HEK293 (cell line): Measurements from ENCODE around the gene SERTAD4.

Experiments
- CTCF ChIA-PET: fragments of 350-600 bp; formaldehyde crosslinking; extraction: SDS; loops from one replicate; lab custom pipeline; 2021; ENCODE audit warnings: antibody characterized with exemption; lab: Yijun Ruan, JAX
- POLR2A ChIA-PET: fragments of 300-600 bp; formaldehyde crosslinking; extraction: SDS; loops from one replicate; lab custom pipeline; 2020; ENCODE audit warnings: antibody characterized with exemption, inconsistent platforms; lab: Yijun Ruan, JAX
- H3K27ac ChIP-seq: fragments of 200-500 bp; sonication (Bioruptor generic); 2 replicates; pipeline ENCODE4 v1.5.1; 2014; ENCODE audit warnings: low read depth, low read length, control low read depth, inconsistent platforms; ENCODE audit errors: extremely low read depth
- H3K36me3 ChIP-seq, 2 experiments: fragments of 200-500 bp in 1 of 2; sonication (Bioruptor generic) in 1 of 2; 1 replicate in 1 of 2; 2 replicates in 1 of 2; pipeline ENCODE4 v1.5.1; 2014 to 2017; ENCODE audit warnings: inconsistent platforms in 2 of 2, low read length in 2 of 2; ENCODE audit not compliant: control insufficient read depth in 2 of 2, insufficient read depth in 1 of 2
- H3K4me1 ChIP-seq: fragments of 200-500 bp; sonication (Bioruptor generic); 2 replicates; pipeline ENCODE4 v1.5.1; 2014; ENCODE audit warnings: mild to moderate bottlenecking, low read length, inconsistent platforms; ENCODE audit not compliant: control insufficient read depth, insufficient read depth
- H3K4me3 ChIP-seq: 2 replicates; pipeline ENCODE4 v1.5.1; 2011; ENCODE audit warnings: low read depth, mild to moderate bottlenecking, control low read depth, low read length, moderate library complexity
- H3K9me3 ChIP-seq: fragments of 200-500 bp; sonication (Bioruptor generic); 2 replicates; pipeline ENCODE4 v1.5.1; 2014; ENCODE audit warnings: low read depth, low read length, inconsistent platforms; ENCODE audit not compliant: control insufficient read depth, insufficient read depth
- BCL11A ChIP-seq: fragments of 450-650 bp; formaldehyde crosslinking; IDR thresholded peaks from 2 replicates; pipeline ENCODE4 v1.5.1; 2016; ENCODE audit warnings: low read depth, missing biosample characterization, missing genetic modification characterization
- GLIS1 ChIP-seq: fragments of 450-650 bp; formaldehyde crosslinking; IDR thresholded peaks from 2 replicates; pipeline ENCODE4 v1.5.1; 2016; ENCODE audit warnings: missing biosample characterization, missing genetic modification characterization
- IKZF3 ChIP-seq: fragments of 450-650 bp; IDR thresholded peaks from 2 replicates; pipeline ENCODE4 v1.5.0; 2018; ENCODE audit warnings: missing biosample characterization, mild to moderate bottlenecking, missing genetic modification characterization, moderate library complexity
- MEIS1 ChIP-seq: sonication (generic); formaldehyde crosslinking; IDR thresholded peaks from 2 replicates; pipeline ENCODE4 v1.8.1; 2022; ENCODE audit warnings: missing genetic modification reagents, mild to moderate bottlenecking, borderline replicate concordance
- MZF1 ChIP-seq: fragments of 450-650 bp; formaldehyde crosslinking; IDR thresholded peaks from 2 replicates; pipeline ENCODE4 v1.5.1; 2017; ENCODE audit warnings: missing biosample characterization, missing genetic modification characterization, borderline replicate concordance
- PRDM1 ChIP-seq: fragments of 450-650 bp; formaldehyde crosslinking; IDR thresholded peaks from 2 replicates; pipeline ENCODE4; 2016; ENCODE audit warnings: missing biosample characterization, missing genetic modification characterization
- PRDM6 ChIP-seq: fragments of 450-650 bp; formaldehyde crosslinking; IDR thresholded peaks from 2 replicates; pipeline ENCODE4 v1.5.1; 2017; ENCODE audit warnings: missing biosample characterization, missing genetic modification characterization
- SALL2 ChIP-seq: fragments of 450-650 bp; formaldehyde crosslinking; IDR thresholded peaks from 2 replicates; pipeline ENCODE4 v1.5.0; 2017; ENCODE audit warnings: missing biosample characterization, mild to moderate bottlenecking, missing genetic modification characterization, borderline replicate concordance
- ZIC2 ChIP-seq: fragments of 450-650 bp; formaldehyde crosslinking; IDR thresholded peaks from 2 replicates; pipeline ENCODE4 v1.5.1; 2016; ENCODE audit warnings: missing biosample characterization, missing genetic modification characterization
- ZNF16 ChIP-seq: fragments of 450-650 bp; formaldehyde crosslinking; IDR thresholded peaks from 2 replicates; pipeline ENCODE4 v1.5.1; 2016; ENCODE audit warnings: low read depth, missing biosample characterization, missing genetic modification characterization
- ZNF214 ChIP-seq: fragments of 450-650 bp; formaldehyde crosslinking; IDR thresholded peaks from 2 replicates; pipeline ENCODE4 v1.5.1; 2017; ENCODE audit warnings: missing biosample characterization, mild to moderate bottlenecking, missing genetic modification characterization, borderline replicate concordance
- ZNF292 ChIP-seq: fragments of 450-650 bp; formaldehyde crosslinking; IDR thresholded peaks from 2 replicates; pipeline ENCODE4 v1.5.1; 2016; ENCODE audit warnings: low read depth, missing biosample characterization, missing genetic modification characterization, borderline replicate concordance
- ZNF302 ChIP-seq: fragments of 450-650 bp; formaldehyde crosslinking; IDR thresholded peaks from 2 replicates; pipeline ENCODE4 v1.5.1; 2016; ENCODE audit warnings: missing biosample characterization, missing genetic modification characterization, low read depth
- ZNF350 ChIP-seq: fragments of 450-650 bp; formaldehyde crosslinking; IDR thresholded peaks from 2 replicates; pipeline ENCODE4 v1.5.0; 2017; ENCODE audit warnings: missing biosample characterization, mild to moderate bottlenecking, missing genetic modification characterization
- ZNF394 ChIP-seq: fragments of 450-650 bp; formaldehyde crosslinking; IDR thresholded peaks from 2 replicates; pipeline ENCODE4 v1.5.1; 2016; ENCODE audit warnings: missing biosample characterization, missing genetic modification characterization, mild to moderate bottlenecking, moderate library complexity, borderline replicate concordance
- ZNF692 ChIP-seq: fragments of 450-650 bp; formaldehyde crosslinking; IDR thresholded peaks from 2 replicates; pipeline ENCODE4 v1.5.1; 2016; ENCODE audit warnings: missing biosample characterization, missing genetic modification characterization
- ZNF768 ChIP-seq: fragments of 450-650 bp; formaldehyde crosslinking; IDR thresholded peaks from 2 replicates; pipeline ENCODE4 v1.5.1; 2018; ENCODE audit warnings: missing biosample characterization, mild to moderate bottlenecking, missing genetic modification characterization
- ZNF791 ChIP-seq: fragments of 450-650 bp; formaldehyde crosslinking; IDR thresholded peaks from 2 replicates; pipeline ENCODE4 v1.5.1; 2016; ENCODE audit warnings: missing biosample characterization, missing genetic modification characterization
- TF ChIP-seq, protein P1 (sequence below): fragments of 450-650 bp; formaldehyde crosslinking; IDR thresholded peaks from 2 replicates; pipeline ENCODE4 v1.5.1; 2016; ENCODE audit warnings: missing biosample characterization, missing genetic modification characterization, borderline replicate concordance
- TF ChIP-seq, protein P2 (sequence below): fragments of 450-650 bp; formaldehyde crosslinking; IDR thresholded peaks from 2 replicates; pipeline ENCODE4 v1.5.0; 2017; ENCODE audit warnings: missing biosample characterization, missing genetic modification characterization, borderline replicate concordance

SERTAD4 gene

GRCh38 chr1:210269981-210270380 is 37.4 kb downstream of the SERTAD4 start (continued):
- TF ChIP-seq PRDM6 (tag by site-specific recombination) (no peak), ZNF692 (tag by site-specific recombination) (no peak), ZNF16 (tag by site-specific recombination) (no peak), ZNF292 (tag by site-specific recombination) (no peak), SALL2 (no peak), ZNF394 (tag by site-specific recombination) (no peak), ZNF791 (tag by site-specific recombination) (no peak), IKZF3 (no peak), ZNF302 (tag by site-specific recombination) (no peak)
- TF ChIP-seq, protein P1, sequence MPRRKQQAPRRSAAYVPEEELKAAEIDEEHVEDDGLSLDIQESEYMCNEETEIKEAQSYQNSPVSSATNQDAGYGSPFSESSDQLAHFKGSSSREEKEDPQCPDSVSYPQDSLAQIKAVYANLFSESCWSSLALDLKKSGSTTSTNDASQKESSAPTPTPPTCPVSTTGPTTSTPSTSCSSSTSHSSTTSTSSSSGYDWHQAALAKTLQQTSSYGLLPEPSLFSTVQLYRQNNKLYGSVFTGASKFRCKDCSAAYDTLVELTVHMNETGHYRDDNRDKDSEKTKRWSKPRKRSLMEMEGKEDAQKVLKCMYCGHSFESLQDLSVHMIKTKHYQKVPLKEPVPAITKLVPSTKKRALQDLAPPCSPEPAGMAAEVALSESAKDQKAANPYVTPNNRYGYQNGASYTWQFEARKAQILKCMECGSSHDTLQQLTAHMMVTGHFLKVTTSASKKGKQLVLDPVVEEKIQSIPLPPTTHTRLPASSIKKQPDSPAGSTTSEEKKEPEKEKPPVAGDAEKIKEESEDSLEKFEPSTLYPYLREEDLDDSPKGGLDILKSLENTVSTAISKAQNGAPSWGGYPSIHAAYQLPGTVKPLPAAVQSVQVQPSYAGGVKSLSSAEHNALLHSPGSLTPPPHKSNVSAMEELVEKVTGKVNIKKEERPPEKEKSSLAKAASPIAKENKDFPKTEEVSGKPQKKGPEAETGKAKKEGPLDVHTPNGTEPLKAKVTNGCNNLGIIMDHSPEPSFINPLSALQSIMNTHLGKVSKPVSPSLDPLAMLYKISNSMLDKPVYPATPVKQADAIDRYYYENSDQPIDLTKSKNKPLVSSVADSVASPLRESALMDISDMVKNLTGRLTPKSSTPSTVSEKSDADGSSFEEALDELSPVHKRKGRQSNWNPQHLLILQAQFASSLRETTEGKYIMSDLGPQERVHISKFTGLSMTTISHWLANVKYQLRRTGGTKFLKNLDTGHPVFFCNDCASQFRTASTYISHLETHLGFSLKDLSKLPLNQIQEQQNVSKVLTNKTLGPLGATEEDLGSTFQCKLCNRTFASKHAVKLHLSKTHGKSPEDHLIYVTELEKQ (tag by site-specific recombination) = no peak

DNA sequence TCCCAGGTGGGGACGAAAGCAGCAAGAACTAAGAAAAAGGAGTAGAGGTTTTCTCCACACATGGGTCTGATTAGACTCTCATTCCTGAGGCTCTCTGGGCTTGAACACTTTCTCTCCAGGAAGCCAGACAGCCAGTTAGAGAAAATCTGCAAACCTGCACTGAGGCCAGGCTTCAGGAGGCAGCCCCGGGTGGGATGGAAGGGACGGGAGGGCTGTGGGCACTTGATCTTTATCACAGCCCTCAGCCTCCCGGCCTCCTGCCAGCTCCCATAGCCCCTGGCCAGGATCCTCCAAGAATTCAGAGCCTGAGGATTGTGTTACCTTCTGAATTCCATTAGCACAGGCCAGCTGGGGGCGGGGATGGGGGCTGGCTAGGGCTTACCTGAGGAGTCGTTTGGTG is 40.1 kb downstream of the SERTAD4 start:
- H3K4me1 ChIP-seq = peaks cover 11% of the 10 kb centered on the region; the same call in 1 of the 2 replicates
- no peaks in the 10 kb centered on the region for H3K36me3 ChIP-seq
- H3K9me3 ChIP-seq = no peaks in the 10 kb centered on the region
- TF ChIP-seq GLIS1 = peak; percentile 91
- TF ChIP-seq ZNF768 (tag by site-specific recombination) = no peak
- TF ChIP-seq ZNF214 (tag by site-specific recombination) = no peak
- TF ChIP-seq, protein P2, sequence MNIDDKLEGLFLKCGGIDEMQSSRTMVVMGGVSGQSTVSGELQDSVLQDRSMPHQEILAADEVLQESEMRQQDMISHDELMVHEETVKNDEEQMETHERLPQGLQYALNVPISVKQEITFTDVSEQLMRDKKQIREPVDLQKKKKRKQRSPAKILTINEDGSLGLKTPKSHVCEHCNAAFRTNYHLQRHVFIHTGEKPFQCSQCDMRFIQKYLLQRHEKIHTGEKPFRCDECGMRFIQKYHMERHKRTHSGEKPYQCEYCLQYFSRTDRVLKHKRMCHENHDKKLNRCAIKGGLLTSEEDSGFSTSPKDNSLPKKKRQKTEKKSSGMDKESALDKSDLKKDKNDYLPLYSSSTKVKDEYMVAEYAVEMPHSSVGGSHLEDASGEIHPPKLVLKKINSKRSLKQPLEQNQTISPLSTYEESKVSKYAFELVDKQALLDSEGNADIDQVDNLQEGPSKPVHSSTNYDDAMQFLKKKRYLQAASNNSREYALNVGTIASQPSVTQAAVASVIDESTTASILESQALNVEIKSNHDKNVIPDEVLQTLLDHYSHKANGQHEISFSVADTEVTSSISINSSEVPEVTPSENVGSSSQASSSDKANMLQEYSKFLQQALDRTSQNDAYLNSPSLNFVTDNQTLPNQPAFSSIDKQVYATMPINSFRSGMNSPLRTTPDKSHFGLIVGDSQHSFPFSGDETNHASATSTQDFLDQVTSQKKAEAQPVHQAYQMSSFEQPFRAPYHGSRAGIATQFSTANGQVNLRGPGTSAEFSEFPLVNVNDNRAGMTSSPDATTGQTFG (tag by site-specific recombination) = no peak
- no peak for TF ChIP-seq BCL11A
- no peak for TF ChIP-seq ZNF350
- no peak for TF ChIP-seq PRDM1 (tag by site-specific recombination)
- peak; percentile 41 for TF ChIP-seq ZIC2 (tag by site-specific recombination)
- no peak for TF ChIP-seq MZF1
- no peak for TF ChIP-seq MEIS1 (CRISPR knock-in tag)
- ChIA-PET POLR2A (interaction anchor here (0.6 to 1.6 kb wide), 4 partner anchors 15 to 40 kb away, joined by 3 to 6 read pairs (median 3); no protein-coding TSS in a partner anchor), CTCF (interaction anchor here (0.5 to 4.0 kb wide), 6 partner anchors 9 to 448 kb away, joined by 3 to 24 read pairs (median 4); no protein-coding TSS in a partner anchor)
- H3K4me3 ChIP-seq = no peak overlapping the region
- H3K27ac ChIP-seq = no peak overlapping the region
